HepG2 (cell line): ENCODE results near the gene TRMT2A. TPM values are rescaled to one million over a fixed set of nuclear protein-coding genes. Genes with fewer than 3 reads are reported as not detected.

Experiments
- AHDC1 ChIP-seq: sonication (generic); formaldehyde crosslinking; IDR thresholded peaks from 2 replicates; pipeline ENCODE4 v1.5.1; 2020; ENCODE audit warnings: mild to moderate bottlenecking, missing genetic modification reagents, borderline replicate concordance
- FOXM1 ChIP-seq: sonication (generic); formaldehyde crosslinking; IDR thresholded peaks from 2 replicates; pipeline ENCODE4 v1.5.0; 2020; ENCODE audit warnings: missing genetic modification reagents
- KLF6 ChIP-seq: IDR thresholded peaks from 2 replicates; pipeline ENCODE4 v1.8.0; 2016; ENCODE audit warnings: missing biosample characterization, missing genetic modification reagents
- MED13 ChIP-seq: sonication (generic); formaldehyde crosslinking; IDR thresholded peaks from 2 replicates; pipeline ENCODE4 v1.5.0; 2020; ENCODE audit warnings: missing genetic modification reagents
- NFE2L2 ChIP-seq: fragments of 150-350 bp; IDR thresholded peaks from 2 replicates; pipeline ENCODE4 v1.6.1; 2014; ENCODE audit warnings: low read length
- RBM22 ChIP-seq: fragments of 200-400 bp; formaldehyde crosslinking; optimal IDR thresholded peaks from 2 replicates; pipeline ENCODE3; 2017; ENCODE audit warnings: mild to moderate bottlenecking, low read length, moderate library complexity
- ZNF143 ChIP-seq: sonication (generic); formaldehyde crosslinking; IDR thresholded peaks from 2 replicates; pipeline ENCODE4 v1.4.0; 2020; ENCODE audit warnings: missing genetic modification reagents
- ZNF670 ChIP-seq: sonication (generic); formaldehyde crosslinking; IDR thresholded peaks from 2 replicates; pipeline ENCODE4 v1.8.0; 2022; ENCODE audit warnings: mild to moderate bottlenecking, missing genetic modification reagents, borderline replicate concordance
- ZNF891 ChIP-seq: sonication (generic); formaldehyde crosslinking; IDR thresholded peaks from 2 replicates; pipeline ENCODE4 v1.5.0; 2020; ENCODE audit warnings: mild to moderate bottlenecking, missing genetic modification reagents
- polyA plus RNA-seq, 8 experiments: library from polyadenylated mRNA; depleted of rRNA in 3 of 8; stranded (reverse) in 7 of 8; unstranded in 1 of 8; fragments of >200 nt; fragmentation: Illumina TruSeq in 4 of 8; extraction: Trizol in 4 of 8; gene quantifications; 2 replicates each; pipeline versions ENCODE4 v1.2.1 to v1.2.3, GENCODE V29; 2011 to 2016; ENCODE audit warnings: low read depth in 4 of 8, missing spikeins in 1 of 8, mixed read lengths in 1 of 8; ENCODE audit not compliant: insufficient read depth in 1 of 8
- total RNA-seq, 5 experiments: library from RNA; depleted of rRNA; stranded (reverse); fragments of >200 nt; fragmentation: Illumina TruSeq; extraction: Trizol; gene quantifications; 2 replicates each; pipeline ENCODE4 v1.2.3, GENCODE V29; 2016; ENCODE audit warnings: low read depth in 1 of 5
- TF ChIP-seq, protein P1 (sequence below): sonication (generic); formaldehyde crosslinking; IDR thresholded peaks from 2 replicates; pipeline ENCODE4 v1.8.0; 2022; ENCODE audit warnings: mild to moderate bottlenecking, missing genetic modification reagents, borderline replicate concordance

Gene TRMT2A
- total and polyA plus RNA-seq, 2 of the 13 experiments (the other 11 are each of a cell fraction or from before 2014, with no cell fraction given) = 24.0 to 30.3 TPM

DNA sequence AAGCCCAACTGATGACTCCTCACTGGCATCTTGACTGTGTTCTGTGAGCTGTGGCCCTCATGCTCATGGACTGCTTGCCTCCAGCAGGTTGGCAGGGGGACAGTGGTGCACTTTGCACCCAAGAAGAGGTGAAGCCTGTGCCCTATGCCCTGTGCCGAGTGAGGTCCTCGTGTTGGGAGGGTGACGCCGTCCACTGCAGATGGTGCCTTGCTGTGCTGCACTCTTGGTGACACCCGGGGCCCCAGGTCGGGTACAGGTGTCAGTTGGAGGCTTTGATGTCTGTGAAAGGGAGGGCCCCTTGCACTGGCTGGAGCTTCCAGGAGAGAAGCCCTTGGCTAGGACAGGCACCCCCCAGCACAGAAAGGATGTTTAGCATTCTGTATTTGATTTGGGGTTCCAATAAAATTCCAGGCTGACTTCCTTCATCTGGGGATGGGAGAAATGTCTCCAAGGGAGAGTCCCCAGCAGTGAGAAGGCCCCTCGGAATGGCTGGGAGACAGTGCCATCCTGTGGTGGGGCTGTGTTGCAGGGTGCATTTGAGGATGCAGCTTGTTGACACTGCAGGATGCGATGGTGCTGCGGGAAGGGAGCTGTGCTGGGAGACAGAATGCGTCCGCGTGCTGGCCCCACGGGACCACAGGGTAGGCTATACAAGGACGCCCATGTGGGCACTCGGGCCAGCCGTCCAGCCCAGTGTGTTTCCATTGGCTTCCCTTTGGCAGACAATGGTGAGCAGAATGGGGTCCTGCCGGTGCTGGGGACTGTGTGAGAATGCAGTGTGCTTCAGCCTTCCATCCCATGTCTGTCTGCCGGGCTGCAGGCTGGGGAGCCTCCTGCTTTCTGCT lies 12.1 kb upstream of the TRMT2A start (continued):
- TF ChIP-seq AHDC1 (CRISPR knock-in tag) = no peak
- TF ChIP-seq KLF6 = no peak
- peak; percentile 76; the same call in 1 of the 2 replicates for TF ChIP-seq ZNF891
- TF ChIP-seq FOXM1 (CRISPR knock-in tag) = no peak
- TF ChIP-seq ZNF670 (CRISPR knock-in tag) = no peak
- TF ChIP-seq ZNF143 (CRISPR knock-in tag) = no peak
- TF ChIP-seq RBM22 = peak; percentile 97
- no peak for TF ChIP-seq NFE2L2
- TF ChIP-seq, protein P1, sequence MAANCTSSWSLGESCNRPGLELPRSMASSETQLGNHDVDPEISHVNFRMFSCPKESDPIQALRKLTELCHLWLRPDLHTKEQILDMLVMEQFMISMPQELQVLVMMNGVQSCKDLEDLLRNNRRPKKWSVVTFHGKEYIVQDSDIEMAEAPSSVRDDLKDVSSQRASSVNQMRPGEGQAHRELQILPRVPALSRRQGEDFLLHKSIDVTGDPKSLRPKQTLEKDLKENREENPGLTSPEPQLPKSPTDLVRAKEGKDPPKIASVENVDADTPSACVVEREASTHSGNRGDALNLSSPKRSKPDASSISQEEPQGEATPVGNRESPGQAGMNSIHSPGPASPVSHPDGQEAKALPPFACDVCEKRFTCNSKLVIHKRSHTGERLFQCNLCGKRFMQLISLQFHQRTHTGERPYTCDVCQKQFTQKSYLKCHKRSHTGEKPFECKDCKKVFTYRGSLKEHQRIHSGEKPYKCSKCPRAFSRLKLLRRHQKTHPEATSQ = no peak
- no peak for TF ChIP-seq MED13 (CRISPR knock-in tag)
- TF ChIP-seq, all 625 proteins: peak for 119
